ENCODE data around the gene EFCAB8.

DNA sequence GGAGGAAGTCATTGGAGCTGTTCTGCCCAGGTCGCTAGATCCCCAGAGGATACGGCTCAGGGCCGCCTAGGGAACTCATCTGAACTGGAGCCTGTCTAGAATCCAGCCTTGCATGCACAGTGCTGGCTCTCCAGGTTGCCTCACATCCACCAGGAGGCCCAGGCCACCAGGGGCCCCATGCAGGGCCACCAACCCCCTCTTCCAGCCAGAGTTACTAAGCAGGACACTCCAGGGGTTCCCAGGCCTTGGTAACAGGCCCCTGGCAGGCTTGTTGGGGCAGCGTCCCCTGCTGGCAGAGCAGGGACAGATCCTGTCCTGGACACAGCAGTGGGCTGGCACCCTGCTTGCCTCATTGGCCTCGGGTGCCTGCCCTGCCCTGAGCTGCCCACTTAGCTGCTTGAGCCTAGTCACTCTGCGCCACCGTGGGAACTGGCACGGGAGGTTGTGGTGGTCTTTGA is 35.3 kb downstream of the EFCAB8 start:
- TF ChIP-seq CTCF (IDR thresholded peaks at IDR 0.05), result no peak
- TF ChIP-seq POLR2A (IDR thresholded peaks at IDR 0.05), result no peak

All from uterus (tissue), 2 donors.